ENCODE measurements around the gene MAST2. TPM values are rescaled to one million over a fixed set of nuclear protein-coding genes. Genes with fewer than 3 reads are reported as not detected.

Gene MAST2
- total RNA-seq, 2 donors from 2014 or later: 9.9 TPM

DNA sequence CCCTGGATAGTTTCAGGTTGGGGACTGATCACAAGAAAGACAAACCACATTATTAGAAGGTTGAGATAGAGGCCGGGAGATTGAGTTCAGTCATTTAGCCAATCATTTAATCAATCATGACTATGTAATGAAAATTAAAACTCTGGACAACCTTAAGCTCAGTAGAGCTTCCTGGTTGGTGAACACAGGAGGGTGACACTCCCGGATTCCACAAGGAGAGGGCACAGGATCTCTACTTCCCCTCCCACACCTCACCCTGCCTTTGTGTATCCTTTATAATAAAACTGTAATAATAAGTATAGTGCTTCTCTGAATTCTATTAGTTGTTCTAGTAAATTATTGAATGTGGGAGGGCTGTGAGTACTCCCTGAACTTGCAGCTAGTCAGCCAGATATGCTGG is 178.9 kb downstream of the MAST2 start:
- no peak for TF ChIP-seq POLR2A (IDR thresholded peaks at IDR 0.05)
- TF ChIP-seq, protein P1, sequence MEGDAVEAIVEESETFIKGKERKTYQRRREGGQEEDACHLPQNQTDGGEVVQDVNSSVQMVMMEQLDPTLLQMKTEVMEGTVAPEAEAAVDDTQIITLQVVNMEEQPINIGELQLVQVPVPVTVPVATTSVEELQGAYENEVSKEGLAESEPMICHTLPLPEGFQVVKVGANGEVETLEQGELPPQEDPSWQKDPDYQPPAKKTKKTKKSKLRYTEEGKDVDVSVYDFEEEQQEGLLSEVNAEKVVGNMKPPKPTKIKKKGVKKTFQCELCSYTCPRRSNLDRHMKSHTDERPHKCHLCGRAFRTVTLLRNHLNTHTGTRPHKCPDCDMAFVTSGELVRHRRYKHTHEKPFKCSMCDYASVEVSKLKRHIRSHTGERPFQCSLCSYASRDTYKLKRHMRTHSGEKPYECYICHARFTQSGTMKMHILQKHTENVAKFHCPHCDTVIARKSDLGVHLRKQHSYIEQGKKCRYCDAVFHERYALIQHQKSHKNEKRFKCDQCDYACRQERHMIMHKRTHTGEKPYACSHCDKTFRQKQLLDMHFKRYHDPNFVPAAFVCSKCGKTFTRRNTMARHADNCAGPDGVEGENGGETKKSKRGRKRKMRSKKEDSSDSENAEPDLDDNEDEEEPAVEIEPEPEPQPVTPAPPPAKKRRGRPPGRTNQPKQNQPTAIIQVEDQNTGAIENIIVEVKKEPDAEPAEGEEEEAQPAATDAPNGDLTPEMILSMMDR (IDR thresholded peaks at IDR 0.05): no peak
- intact Hi-C loops (cut with DNase I): no loop called here
- Histone ChIP-seq H3K4me1 (peaks cover 9% of the 10 kb centered on the region), H3K27ac (no peak overlapping the region), H3K9me3 (no peaks in the 10 kb centered on the region), H3K4me3 (no peak overlapping the region), H3K36me3 (replicated peaks in 1 of 2; ENCODE audit: insufficient read depth in 1 of 2, low read depth in 2 of 2) (no peaks in the 10 kb centered on the region), H3K27me3 (no peaks in the 10 kb centered on the region)
- ATAC-seq: no peak
- WGBS, 2 donors: 81 to 91% methylated on average over 2 of the region's 2 CpGs
- no peak for DNase-seq

DNA sequence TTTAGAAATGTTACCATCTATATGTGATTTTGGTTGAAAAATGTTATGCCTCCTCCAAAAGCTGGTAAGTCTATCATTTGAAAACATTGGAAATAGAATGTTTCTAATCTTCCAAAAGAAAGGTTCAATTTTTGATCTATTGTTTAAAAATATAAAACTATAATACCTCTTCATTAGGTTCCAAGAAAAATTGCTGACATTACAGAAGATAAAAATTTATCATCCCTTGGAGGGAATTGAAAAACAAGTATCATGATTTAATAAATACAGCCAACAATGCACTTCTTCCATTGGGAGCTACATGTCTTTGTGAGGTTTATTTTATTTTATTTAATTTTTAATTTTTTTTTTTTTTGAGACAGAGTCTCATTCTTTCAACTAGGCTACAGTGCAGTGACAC is 180.6 kb downstream of the MAST2 start:
- no peak overlapping the region for H3K27ac ChIP-seq
- peaks cover 6% of the 10 kb centered on the region for H3K4me1 ChIP-seq
- intact Hi-C loops (cut with DNase I): no loop called here
- no peaks in the 10 kb centered on the region for H3K27me3 ChIP-seq
- no peak for TF ChIP-seq POLR2A (IDR thresholded peaks at IDR 0.05)
- TF ChIP-seq, protein P1 (IDR thresholded peaks at IDR 0.05): no peak
- no peak overlapping the region for H3K4me3 ChIP-seq
- H3K36me3 ChIP-seq (replicated peaks in 1 of 2; ENCODE audit: insufficient read depth in 1 of 2, low read depth in 2 of 2): no peaks in the 10 kb centered on the region
- DNase-seq (no peak), ATAC-seq (no peak)
- H3K9me3 ChIP-seq: no peaks in the 10 kb centered on the region

DNA sequence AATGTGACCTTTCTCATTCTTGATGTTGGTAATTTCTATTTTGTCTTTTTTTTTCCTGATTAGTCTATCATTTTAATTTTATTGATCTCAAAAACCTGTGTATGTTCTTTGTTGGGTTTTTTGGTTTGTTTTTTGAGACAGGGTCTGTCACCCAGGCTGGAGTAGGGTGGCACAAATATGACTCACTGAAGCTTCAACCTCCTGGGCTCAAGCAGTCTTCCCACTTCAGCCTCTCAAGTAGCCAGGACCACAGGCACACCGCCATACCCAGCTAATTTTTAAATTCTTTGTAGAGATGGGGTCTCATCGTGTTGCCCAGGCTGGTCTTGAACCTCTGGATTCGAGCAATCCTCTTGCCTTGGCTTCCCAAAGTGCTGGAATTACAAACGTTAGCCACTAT is 183.8 kb downstream of the MAST2 start:
- ATAC-seq: no peak
- DNase-seq: no peak
- 88 to 92% methylated on average over 4 of the region's 4 CpGs for WGBS, 2 donors
- no peak overlapping the region for H3K27ac ChIP-seq
- no peak for TF ChIP-seq POLR2A (IDR thresholded peaks at IDR 0.05)
- TF ChIP-seq, protein P1 (IDR thresholded peaks at IDR 0.05): no peak
- H3K4me3 ChIP-seq: no peak overlapping the region
- no peaks in the 10 kb centered on the region for H3K4me1 ChIP-seq
- H3K27me3 ChIP-seq: no peaks in the 10 kb centered on the region
- no peaks in the 10 kb centered on the region for H3K9me3 ChIP-seq
- intact Hi-C loops (cut with DNase I): no loop called here
- H3K36me3 ChIP-seq (replicated peaks in 1 of 2; ENCODE audit: insufficient read depth in 1 of 2, low read depth in 2 of 2): no peaks in the 10 kb centered on the region

DNA sequence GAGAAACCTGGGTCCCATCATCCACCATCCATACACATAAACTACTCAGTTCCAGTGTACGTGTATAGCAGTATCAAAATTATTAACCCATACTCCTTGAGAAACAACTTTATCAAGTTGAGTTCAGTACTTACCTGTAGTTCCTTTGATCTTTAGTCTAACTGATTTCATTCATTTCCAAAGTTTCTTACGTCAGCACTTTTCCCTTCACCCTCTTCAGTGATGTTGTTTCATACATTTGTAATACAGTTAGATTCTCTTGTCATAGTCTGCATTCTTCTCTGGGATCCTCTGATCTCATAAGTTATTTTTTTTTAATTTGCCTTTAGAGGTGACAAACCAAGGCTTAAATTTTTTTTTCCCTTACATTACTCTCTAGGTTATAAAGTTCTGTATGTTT is 185.8 kb downstream of the MAST2 start:
- Histone ChIP-seq H3K4me3 (no peak overlapping the region), H3K36me3 (replicated peaks in 1 of 2; ENCODE audit: insufficient read depth in 1 of 2, low read depth in 2 of 2) (no peaks in the 10 kb centered on the region), H3K27me3 (no peaks in the 10 kb centered on the region), H3K9me3 (no peaks in the 10 kb centered on the region), H3K27ac (no peak overlapping the region), H3K4me1 (no peaks in the 10 kb centered on the region)
- DNase-seq (no peak), ATAC-seq (no peak)
- no peak for TF ChIP-seq POLR2A (IDR thresholded peaks at IDR 0.05)
- TF ChIP-seq, protein P1 (IDR thresholded peaks at IDR 0.05): no peak
- 84 to 94% methylated on average over 2 of the region's 2 CpGs for WGBS, 2 donors
- intact Hi-C loops (cut with DNase I): no loop called here

DNA sequence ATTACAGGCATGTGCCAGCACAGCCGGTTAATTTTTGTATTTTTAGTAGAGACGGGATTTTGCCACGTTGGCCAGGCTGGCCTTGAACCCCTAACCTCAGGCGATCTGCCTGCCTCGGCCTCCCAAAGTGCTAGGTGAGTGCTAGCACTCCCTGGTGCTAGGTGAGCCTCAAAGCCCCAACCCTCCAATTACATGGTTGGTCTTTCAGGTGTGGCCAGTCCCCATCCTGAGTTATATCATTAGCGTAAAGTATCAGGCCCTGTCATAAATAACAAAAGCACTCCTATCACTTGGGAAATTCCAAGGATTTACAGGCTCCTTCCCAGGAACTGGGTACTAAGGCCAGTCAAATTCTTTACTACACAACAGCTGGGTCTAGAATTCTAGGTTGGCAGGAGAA is 191.0 kb downstream of the MAST2 start:
- DNase-seq (no peak), ATAC-seq (no peak)
- Histone ChIP-seq H3K4me3 (no peak overlapping the region), H3K27me3 (no peaks in the 10 kb centered on the region), H3K9me3 (no peaks in the 10 kb centered on the region), H3K36me3 (replicated peaks in 1 of 2; ENCODE audit: insufficient read depth in 1 of 2, low read depth in 2 of 2) (no peaks in the 10 kb centered on the region), H3K4me1 (no peaks in the 10 kb centered on the region), H3K27ac (no peak overlapping the region)
- TF ChIP-seq, protein P1 (IDR thresholded peaks at IDR 0.05): no peak
- no peak for TF ChIP-seq POLR2A (IDR thresholded peaks at IDR 0.05)
- 89 to 93% methylated on average over 6 of the region's 6 CpGs for WGBS, 2 donors
- intact Hi-C loops (cut with DNase I): no loop called here
